IPS-NIHi11 (cell line): ENCODE results near the gene OR4K5.
"Not testable (repeated sequence)": the region's sequence is repeated elsewhere in the genome, so short reads cannot be mapped to it uniquely, and the experiment has no call there.

Source experiments
- DNase-seq: peaks from one replicate; pipeline ENCODE4 v3.0.0; 2012; ENCODE audit warnings: mixed read lengths, low spot score

The OR4K5 gene, protein sequence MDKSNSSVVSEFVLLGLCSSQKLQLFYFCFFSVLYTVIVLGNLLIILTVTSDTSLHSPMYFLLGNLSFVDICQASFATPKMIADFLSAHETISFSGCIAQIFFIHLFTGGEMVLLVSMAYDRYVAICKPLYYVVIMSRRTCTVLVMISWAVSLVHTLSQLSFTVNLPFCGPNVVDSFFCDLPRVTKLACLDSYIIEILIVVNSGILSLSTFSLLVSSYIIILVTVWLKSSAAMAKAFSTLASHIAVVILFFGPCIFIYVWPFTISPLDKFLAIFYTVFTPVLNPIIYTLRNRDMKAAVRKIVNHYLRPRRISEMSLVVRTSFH

DNA sequence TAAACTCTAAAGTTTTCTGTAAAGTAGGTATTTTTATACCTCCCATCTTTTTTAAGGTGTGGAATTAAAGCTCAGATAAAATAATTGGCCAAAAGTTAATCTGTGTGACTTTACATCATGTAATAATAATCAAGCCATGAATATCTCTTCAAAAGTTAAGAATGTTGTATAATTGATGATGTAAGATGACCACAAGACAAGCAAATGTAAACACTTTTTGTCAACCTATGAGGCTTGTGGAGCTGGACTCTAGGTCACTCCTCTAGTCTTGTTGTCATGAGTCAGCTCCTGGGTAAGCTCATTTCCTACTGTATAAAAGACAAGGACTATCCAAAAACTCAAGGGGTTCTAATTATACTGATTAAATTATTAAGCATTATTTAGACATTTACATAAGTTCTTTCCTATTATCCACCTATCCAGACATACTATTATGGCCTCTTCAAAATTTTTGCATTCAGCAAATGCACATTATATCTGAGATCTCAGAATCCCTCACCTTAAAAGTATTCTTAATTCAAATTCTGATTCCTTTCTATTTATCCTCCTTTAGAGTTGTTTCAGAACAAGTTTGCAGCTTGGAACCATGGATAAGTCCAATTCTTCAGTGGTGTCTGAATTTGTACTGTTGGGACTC lies at the start of gene OR4K5:
Gene OR4K5 (plus strand): TSS at position 587 of the 637 bp plus-strand sequence. CDS start 0 bp downstream, at position 587.
- no peak for DNase-seq

DNA sequence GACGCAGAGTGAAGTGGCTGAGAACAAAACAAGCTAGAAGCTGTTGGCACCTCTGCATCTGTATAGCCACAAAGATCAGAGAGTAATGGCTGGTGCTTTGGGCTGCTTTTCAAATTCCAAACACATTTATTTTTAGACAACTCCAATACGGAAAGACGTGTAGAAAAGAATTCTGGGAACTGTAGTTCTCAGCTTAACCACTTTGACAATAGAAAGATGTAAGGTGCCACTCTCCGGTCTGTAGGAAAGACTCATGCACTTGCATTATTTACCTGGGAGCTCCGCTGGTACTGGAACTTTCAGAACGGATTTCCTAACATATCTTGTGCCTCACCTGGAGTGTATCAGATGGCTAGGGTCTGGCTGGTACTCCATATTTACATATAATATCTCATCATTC lies 47.2 kb upstream of the OR4K5 start:
- no peak for DNase-seq

DNA sequence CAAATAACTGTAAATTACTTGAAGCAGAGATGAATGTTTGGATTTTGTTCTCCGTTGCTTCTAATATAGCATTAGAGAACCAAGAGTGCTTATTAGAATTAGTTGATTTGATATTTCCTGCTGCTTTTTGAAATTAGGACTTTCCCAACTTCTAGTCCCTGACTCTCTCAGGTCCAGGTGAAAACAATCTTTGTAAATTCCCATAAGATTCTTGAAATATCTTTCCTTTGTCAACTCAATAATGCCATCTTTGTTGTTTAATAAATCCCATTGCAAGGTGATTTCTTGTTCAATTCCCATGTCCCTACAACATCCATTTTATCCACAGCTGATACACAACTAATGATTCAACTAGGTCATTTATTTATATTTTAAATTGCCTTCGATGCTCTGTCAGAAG lies 45.6 kb upstream of the OR4K5 start, which contains the start of gene OR4K2:
Gene OR4K2 (plus strand): TSS at position 301 of the 400 bp plus-strand sequence. CDS start 1,126 bp downstream, outside the sequence.
- DNase-seq: no peak

DNA sequence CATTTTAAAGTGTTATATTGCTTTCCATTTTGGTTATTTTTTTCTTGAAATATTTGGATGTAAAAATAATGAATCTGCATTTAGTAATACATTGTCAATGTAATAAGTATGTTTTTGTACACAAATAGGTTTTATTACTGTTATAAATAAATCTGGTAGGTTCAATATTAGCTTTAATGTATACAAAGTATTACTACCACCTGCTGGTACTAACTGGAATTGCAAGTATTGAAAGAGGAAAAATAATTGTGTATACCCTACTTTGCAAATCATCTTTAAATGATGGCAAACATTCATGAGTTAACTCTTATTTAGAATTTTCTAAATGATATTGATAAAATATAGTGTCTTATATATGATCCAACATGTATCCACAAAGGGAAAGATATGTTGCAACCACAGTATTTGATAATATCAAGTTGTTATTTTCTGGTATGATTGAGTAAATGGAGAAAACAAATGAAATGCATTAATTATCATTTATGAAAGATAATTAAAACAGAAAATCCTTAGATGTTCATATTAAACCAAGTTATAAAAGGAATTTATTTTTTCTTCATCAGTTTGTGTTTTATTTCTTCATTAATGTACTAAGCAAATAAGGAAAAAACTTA lies 42.3 kb upstream of the OR4K5 start:
- no peak for DNase-seq

DNA sequence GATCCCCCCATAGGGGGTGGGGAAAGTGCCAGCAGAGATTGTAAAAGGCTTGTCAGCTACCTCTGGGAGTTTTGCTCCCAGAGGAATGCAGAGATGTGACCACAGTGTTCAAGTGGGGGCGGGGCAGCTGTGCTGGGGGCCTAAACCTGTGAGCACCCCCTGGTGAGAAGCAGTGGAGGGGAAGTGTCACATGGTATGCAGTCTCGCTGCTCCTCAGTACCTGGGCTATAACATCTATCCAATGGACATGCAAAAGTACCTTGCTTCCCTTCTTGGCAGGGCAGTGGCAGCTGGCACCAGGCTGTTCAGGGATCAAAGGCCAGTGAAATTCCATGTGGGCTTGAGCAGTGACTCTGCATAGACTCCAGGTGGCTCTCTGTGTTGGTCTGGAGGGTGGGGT lies 25.1 kb upstream of the OR4K5 start:
- no peak for DNase-seq

DNA sequence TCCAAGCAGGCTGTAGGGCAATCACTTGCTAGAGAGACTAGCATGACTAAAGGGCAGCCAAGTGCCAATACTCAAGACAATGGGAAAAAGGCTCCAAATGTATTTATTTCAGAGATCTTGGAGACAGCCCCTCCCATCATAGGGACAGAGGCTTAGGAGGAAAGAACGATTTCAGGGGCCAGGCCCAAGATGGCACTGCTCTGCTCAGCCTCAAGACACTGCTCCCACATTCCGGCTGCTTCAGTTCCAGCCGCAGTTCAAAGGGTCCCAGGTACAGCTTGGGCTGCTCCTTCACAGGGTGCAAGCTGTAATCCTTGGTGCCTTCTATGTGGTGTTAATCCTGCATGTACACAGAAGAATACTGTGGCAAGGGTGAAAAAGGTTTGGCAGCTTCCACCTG lies 19.4 kb upstream of the OR4K5 start:
- DNase-seq: no peak

DNA sequence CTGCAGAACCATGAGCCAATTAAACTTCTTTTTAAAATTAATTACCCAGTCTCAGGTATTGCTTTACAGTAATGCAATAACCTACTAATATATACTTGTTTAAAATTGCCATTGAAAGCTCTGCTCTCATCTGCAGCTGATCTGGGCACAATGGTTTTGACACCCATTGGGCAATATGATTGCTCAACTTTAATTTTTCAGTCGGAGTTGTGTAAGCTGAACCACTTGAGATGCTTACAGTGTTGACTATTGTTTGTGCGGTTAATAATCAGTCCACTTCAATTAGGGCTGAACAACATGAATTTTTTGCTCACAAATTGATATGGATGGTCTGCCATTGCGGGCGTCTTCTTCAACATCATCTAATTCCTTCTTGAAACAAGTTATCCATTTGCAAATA lies 18.0 kb upstream of the OR4K5 start:
- DNase-seq: no peak

DNA sequence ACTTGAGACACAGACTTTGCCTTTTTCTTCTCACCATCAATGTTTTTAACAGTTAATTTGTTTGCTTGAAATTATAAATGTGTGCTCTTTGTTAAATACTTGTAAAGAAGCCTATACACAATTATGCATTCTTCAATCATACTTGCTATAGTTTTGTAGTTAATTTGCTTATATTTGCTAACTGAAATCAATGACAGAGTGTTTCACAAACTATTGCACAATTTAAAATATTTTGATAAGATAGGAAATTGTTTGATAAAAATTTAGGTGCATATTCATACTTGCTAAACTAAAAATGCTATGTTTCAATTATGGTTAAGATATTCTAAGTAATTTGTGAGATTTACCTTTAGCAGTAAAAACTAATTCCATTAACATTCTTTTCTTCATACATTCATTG lies 13.7 kb upstream of the OR4K5 start:
- no peak for DNase-seq

DNA sequence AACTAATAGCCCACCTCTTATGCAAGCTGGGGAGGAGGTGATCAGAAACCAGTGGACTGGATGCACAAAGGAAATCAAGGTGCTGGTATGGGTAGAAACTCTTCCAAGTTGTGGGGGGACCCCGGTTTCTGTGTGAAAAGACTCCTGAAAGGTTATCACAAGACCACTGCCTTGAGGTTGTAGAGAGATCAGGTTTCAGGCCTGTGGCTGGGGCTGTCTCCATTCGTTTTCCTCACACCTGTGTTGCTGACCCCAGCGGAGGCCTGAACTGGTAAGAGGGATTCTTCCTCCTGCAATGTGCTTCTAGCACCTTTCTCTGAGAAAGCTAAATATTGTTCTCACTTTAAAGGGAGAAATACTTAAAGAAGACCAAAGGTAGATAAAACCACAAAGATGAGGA lies 9.3 kb upstream of the OR4K5 start:
- DNase-seq: no peak

DNA sequence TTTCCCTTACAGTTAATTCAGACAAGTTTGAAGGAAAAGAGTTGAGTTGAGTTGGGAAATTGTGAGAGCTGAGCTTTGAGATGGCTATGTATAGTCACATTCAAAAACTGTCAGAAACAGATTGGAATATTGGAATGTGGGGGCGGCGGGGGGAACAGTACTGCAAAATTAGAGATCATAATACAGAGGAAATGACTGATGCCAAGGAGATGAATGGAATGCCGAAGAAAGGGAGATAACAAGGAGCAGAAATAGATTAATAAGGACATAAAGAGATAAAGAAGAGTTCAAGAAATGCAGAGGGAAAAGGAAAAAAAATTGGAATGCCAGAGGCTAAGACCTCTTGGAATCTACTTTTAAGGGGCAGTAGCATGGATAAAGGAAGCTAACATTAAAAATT lies 3.2 kb upstream of the OR4K5 start:
- DNase-seq: no peak

DNA sequence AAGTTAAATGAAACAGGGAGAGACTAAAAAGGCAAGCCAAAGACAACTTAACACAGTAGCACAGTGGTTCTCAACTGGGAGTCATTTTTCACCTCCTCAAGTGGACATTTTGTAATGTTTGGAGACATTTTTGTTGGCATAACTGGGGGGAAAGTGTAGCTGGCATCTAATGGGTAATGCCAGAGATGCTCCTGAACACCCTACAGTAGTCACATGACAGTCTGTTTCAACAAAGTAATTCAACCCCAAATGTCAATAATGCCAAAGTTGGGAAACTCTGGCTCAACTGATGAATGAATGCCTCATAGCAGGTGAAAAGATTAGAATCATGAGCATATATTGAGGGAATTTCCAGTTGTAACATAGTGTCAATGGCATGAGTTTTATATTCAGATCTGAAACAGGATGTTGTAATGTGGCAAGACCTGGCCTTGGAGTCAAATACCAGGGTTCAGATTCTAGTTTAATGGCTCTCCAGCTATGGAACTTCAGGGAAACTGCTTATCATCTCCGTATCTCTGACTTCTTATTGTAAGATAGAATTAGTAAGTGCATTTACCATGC lies 2.4 kb upstream of the OR4K5 start:
- no peak for DNase-seq

DNA sequence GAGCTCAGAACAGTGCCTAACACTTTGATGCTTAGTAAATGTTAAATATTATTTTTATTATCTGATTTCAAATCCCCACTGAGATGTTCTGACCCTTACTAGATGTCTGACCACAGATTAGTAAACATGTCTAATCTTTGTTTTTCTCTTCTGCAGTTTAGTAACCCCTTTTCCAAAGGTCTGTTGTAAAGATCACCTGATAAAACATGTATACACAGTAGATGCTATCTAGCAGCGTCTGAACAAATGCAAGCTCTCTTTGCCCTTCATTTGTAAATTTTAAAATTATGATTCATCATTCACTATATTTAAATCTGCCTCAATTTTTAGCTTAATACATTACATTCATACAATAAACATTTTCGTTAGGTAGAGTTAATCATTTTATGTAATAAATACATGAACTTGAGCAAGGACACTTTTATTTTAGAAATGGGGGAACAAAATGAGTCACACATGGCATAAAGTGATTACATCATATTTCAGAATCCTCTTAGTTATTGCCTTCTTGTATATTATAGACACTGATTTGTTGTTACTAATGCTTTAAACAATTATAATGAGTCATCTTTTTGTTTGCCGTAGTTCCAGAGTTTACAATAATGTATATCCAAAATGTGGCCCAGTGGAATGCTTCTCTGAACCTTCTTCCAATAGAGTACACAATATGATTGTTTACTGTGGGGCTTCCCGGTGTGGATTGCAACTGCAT lies 1.7 kb upstream of the OR4K5 start:
- no peak for DNase-seq

DNA sequence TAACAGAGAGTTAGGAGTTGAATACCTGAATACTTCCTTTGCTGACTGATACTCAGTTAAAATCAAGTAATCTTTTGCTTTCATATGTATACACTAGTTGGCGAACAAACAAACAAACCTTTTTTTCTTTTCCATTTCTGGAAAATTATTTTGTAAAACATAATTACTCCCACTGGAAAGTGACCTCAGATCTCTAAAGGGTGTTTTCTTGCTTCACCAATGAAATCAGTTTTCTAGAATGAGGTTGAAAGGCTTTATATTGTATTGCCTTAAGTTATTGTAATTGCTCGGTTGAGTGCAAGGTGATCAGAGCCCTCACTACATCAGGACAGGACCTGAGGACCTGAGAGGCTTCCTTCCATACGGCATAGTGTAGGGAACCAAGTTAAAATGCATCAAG lies 10.2 kb downstream of the OR4K5 start, which contains the start of gene OR4K1:
Gene OR4K1 (plus strand): TSS at position 301 of the 400 bp plus-strand sequence. CDS start 4,750 bp downstream, outside the sequence.
- no peak for DNase-seq

DNA sequence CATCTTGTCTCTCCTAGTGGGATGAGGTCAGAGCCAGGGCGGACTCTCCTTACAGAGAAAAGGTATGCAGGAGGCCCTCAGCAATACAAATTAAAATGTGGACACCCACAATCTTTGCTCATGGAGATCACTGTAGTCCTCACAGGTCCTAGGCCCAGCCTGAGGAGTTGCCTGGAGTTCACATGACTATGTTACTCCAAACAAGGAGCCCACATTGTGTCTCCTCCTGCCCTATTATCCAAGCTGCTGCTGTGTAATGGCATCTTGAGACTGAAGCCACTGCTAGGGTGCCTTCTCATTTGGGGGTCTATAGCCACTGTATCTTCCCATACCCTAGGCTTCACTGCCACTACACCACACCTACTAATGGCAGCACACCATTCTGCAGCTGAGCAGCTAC lies 21.3 kb downstream of the OR4K5 start:
- DNase-seq: no peak

DNA sequence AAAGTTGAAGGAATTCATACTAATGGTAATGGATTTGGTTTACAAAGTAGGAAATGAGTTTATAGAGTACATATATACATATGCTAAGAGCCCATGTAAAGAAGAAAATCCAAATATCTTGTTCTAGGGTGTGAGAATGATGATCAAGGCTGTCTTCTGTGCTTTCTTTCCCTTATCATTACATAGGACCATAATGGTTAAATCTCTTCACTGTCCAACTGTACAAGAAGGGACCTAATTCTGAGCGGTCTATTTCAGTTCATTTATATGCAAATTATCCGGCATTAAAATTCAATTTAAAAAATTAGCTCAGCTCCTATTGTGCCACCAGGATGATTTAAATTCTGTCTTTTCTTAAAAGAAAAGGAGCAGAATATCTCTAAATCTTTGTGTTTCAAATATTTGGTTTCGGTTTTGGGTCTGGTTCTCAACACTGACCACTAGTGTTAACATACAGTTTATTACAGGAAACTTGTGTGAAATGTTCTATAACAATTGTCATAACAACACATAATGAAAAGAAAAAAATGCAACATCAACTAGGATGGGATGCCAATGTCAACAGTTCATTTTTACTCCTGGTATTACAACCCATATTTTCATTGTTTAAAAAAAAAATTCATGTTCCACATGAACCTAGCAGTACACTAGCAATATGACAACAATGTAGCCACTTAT lies 27.1 kb downstream of the OR4K5 start:
- no peak for DNase-seq

DNA sequence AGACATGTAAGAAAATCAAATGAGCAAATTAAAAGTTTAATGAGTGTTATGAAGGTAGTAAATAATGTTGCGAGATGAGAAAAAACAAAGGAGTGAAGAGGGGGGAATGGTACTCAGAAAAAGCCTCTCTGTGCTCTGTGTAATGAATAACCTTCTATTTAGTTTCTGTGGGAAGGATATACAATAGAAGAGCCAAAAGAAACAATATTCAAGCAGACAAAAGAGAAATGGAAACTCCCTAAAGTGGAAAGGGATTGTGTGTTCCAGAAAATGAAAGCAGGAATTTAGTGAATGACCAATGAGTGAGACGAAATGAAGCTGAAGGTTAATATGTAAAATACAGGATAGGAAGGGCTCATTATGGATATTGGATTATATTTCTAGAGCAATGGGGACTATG lies 28.8 kb downstream of the OR4K5 start:
- no peak for DNase-seq

DNA sequence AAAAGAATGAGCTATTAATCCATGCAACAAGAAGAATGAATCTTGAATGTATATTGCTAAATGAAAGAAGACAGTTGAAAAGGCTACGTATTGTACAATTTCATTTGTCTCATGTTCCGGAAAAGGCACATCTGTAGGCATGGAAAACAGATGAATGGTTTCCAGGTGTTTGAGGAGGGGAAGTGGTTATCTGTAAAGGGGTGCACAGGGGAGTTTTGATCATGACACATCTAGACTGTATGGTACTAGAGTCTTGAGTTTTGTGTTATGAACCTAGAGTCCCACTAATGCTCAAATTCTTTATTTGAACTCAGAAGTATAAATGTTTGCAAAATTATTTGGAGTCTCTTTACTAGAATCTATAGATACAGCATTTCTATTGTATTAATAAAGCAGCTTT lies 49.3 kb downstream of the OR4K5 start:
- DNase-seq: not testable (repeated sequence)
